Right lobe of liver (tissue), 6 donors: Measurements from ENCODE around the gene NNMT. TPM values are rescaled to one million over a fixed set of nuclear protein-coding genes. Genes with fewer than 3 reads are reported as not detected.

Experiments
- ATAC-seq, 4 donors: fragments of 200-7000 bp; cut with Tn5 transposase; one replicate each; pipeline ENCODE4 v1.9.1; 2020; ENCODE audit warnings: mild to moderate bottlenecking in 4 of 4, moderate library complexity in 4 of 4
- DNase-seq, 3 donors: peaks; one replicate each; pipeline ENCODE4 v3.0.0-alpha.2; 2020
- H3K27ac ChIP-seq, 3 donors: fragments of 200-600 bp; one replicate each; pipeline ENCODE4 v1.8.0; 2022
- H3K27me3 ChIP-seq, 2 donors: fragments of 200-600 bp; one replicate each; pipeline ENCODE4 v1.8.0; 2022
- H3K36me3 ChIP-seq, 4 donors: fragments of 200-600 bp; sonication (generic) in 1 of 4; one replicate each; pipeline versions ENCODE4 v1.5.1 to v1.8.0; 2017 to 2022; ENCODE audit warnings: control low read depth in 1 of 4
- H3K4me1 ChIP-seq, 4 donors: fragments of 200-600 bp; sonication (generic) in 1 of 4; one replicate each; pipeline versions ENCODE4 v1.5.1 to v1.8.0; 2017 to 2022; ENCODE audit warnings: control low read depth in 1 of 4
- H3K4me3 ChIP-seq, 3 donors: fragments of 200-600 bp; one replicate each; pipeline ENCODE4 v1.8.0; 2022
- H3K9me3 ChIP-seq, 4 donors: fragments of 200-600 bp; sonication (generic) in 1 of 4; one replicate each; pipeline versions ENCODE4 v1.5.1 to v1.8.0; 2017 to 2022; ENCODE audit warnings: control low read depth in 1 of 4
- POLR2A ChIP-seq: fragments of 450-650 bp; IDR thresholded peaks from one replicate; pipeline ENCODE4 v1.6.1; 2017; ENCODE audit warnings: antibody characterized with exemption, mild to moderate bottlenecking
- WGBS: methylation state at CpG from one replicate; pipeline ENCODE4 v1.1.6; 2018; ENCODE audit warnings: low coverage, low lambda C conversion rate; ENCODE audit not compliant: insufficient coverage; ENCODE audit errors: missing lambda C conversion rate; 5-methylcytosine and 5-hydroxymethylcytosine counted together
- intact Hi-C, 2 donors: fragments of 100-400 bp; cut with DNase I; formaldehyde crosslinking; loops; one replicate each; pipeline versions ENCODE4 v1.11.2 to v1.14.1; 2022
- total RNA-seq, 6 experiments: library from RNA; depleted of rRNA in 2 of 6; stranded (reverse); fragments of >200 nt in 2 of 6; fragmentation: NEBNext Ultra II Directional in 3 of 6; extraction: Animal tissue kit (Norgen Biotek cat#: 25700) in 3 of 6; gene quantifications; one replicate each; pipeline versions ENCODE4 v1.1.0 to v1.2.4, GENCODE V29; 2016 to 2023
- TF ChIP-seq, protein P1 (sequence below), 4 donors: fragments of 200-600 bp in 3 of 4; fragments of 450-650 bp in 1 of 4; IDR thresholded peaks; one replicate each; pipeline versions ENCODE4 v1.5.1 to v1.8.0; 2016 to 2022; ENCODE audit warnings: antibody characterized with exemption in 4 of 4, mild to moderate bottlenecking in 2 of 4
- donor health status: DM: no; HTN: yes; CAD: no.
- donor health status: DM: no; HTN: no; CAD: no.
- donor health status: DM: no; HTN: no; CAD: no.
- donor health status: DM: no; HTN: yes; CAD: no.
- donor health status: DM: no; HTN: yes; CAD: no.

Gene NNMT
- total RNA-seq, 6 experiments from 2014 or later, result 634 to 3,368 (median 2,270) TPM

- peaks cover 0 to under 1% (median 0%) of the 10 kb centered on the region in 4 donors for H3K36me3 ChIP-seq
- peaks cover 0 to 70% (median 32%) of the 10 kb centered on the region in 4 donors for H3K4me1 ChIP-seq
- no peaks in the 10 kb centered on the region for H3K27me3 ChIP-seq
- TF ChIP-seq, protein P1, sequence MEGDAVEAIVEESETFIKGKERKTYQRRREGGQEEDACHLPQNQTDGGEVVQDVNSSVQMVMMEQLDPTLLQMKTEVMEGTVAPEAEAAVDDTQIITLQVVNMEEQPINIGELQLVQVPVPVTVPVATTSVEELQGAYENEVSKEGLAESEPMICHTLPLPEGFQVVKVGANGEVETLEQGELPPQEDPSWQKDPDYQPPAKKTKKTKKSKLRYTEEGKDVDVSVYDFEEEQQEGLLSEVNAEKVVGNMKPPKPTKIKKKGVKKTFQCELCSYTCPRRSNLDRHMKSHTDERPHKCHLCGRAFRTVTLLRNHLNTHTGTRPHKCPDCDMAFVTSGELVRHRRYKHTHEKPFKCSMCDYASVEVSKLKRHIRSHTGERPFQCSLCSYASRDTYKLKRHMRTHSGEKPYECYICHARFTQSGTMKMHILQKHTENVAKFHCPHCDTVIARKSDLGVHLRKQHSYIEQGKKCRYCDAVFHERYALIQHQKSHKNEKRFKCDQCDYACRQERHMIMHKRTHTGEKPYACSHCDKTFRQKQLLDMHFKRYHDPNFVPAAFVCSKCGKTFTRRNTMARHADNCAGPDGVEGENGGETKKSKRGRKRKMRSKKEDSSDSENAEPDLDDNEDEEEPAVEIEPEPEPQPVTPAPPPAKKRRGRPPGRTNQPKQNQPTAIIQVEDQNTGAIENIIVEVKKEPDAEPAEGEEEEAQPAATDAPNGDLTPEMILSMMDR (IDR thresholded peaks at IDR 0.05), result no peak
- no peak for TF ChIP-seq POLR2A
- peak in 1 of 3 donors; percentile 39 for DNase-seq
- no peaks in the 10 kb centered on the region for H3K9me3 ChIP-seq
- H3K27ac ChIP-seq, result peak overlapping the region in 2 of 3 donors; percentile 75 to 77
- ATAC-seq, result no peak
- no peak overlapping the region for H3K4me3 ChIP-seq
- intact Hi-C loops, result no loop called here
- WGBS, result 67% methylated on average over 7 of the region's 7 CpGs
Measured at GRCh38 chr11:114258696-114259095, 37.5 kb upstream of the NNMT start.

DNA sequence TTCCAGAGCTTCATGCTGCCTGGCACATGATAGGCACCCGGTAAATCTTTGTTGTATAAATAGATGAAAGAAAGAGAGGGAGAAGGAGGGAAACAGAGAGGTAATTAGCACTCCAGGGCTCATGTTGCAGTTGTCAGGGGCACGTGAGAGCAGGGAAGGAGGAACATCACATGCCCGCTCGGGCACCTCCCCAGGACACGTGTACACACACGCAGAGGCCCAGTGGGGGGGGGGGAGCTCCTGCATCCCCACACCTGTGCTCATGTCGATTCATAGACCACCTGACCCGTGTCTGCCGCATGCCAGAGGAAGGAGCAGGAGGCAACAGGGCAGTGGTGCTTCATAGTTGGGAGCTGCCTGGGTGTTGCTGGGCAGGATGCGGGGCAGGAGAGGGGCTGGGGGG, 37.1 kb upstream of the NNMT start:
- TF ChIP-seq, protein P1 (IDR thresholded peaks at IDR 0.05), result no peak
- TF ChIP-seq POLR2A, result peak; percentile 6
- 18% methylated on average over 3 of the region's 10 CpGs for WGBS
- H3K9me3 ChIP-seq, result no peaks in the 10 kb centered on the region
- H3K27ac ChIP-seq, result peak overlapping the region in 2 of 3 donors; percentile 75 to 77
- peak in 3 of 4 donors; percentile 12 to 24 (median 14) for ATAC-seq
- H3K4me1 ChIP-seq, result peaks cover 0 to 72% (median 35%) of the 10 kb centered on the region in 4 donors
- intact Hi-C loops, result no loop called here
- H3K4me3 ChIP-seq, result no peak overlapping the region
- H3K27me3 ChIP-seq, result no peaks in the 10 kb centered on the region
- DNase-seq, result peak; percentile 34 to 77 (median 76)
- no peaks in the 10 kb centered on the region for H3K36me3 ChIP-seq

DNA sequence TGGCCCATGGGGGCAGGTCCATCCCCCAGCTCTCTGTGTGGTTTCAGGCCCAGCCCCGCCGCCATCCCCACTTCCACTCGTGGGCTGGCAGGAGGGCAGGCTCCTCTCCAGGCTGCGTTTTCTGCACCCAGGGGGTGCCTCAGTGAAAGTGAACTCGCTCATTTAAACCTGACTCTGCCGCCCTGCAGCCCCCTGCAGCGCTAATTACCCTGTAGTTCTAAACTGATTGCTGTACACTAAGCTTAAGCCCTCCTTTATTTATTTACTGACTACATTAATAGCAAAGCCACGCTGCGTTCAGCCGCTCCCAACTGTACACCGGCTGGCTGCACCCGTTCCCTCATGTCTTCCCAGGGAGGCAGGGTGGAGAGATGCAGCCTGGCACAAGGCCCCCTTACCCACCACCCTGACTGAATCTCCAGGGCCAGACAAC, 36.6 kb upstream of the NNMT start:
- Histone ChIP-seq H3K4me1 (peaks cover 0 to 72% (median 36%) of the 10 kb centered on the region in 4 donors), H3K36me3 (no peaks in the 10 kb centered on the region), H3K27ac (peak overlapping the region in 2 of 3 donors; percentile 75 to 77), H3K9me3 (no peaks in the 10 kb centered on the region), H3K4me3 (no peak overlapping the region), H3K27me3 (no peaks in the 10 kb centered on the region)
- TF ChIP-seq, protein P1 (IDR thresholded peaks at IDR 0.05), result no peak
- TF ChIP-seq POLR2A, result no peak
- ATAC-seq, result no peak
- intact Hi-C loops, result no loop called here
- no peak for DNase-seq
- 74% methylated on average over 5 of the region's 12 CpGs for WGBS

- no peak overlapping the region for H3K4me3 ChIP-seq
- H3K4me1 ChIP-seq, result peaks cover 0 to 72% (median 36%) of the 10 kb centered on the region in 4 donors
- 66% methylated on average over 4 of the region's 6 CpGs for WGBS
- TF ChIP-seq, protein P1 (IDR thresholded peaks at IDR 0.05), result no peak
- TF ChIP-seq POLR2A, result no peak
- H3K27ac ChIP-seq, result peak overlapping the region in 2 of 3 donors; percentile 41 to 77
- H3K9me3 ChIP-seq, result no peaks in the 10 kb centered on the region
- no peaks in the 10 kb centered on the region for H3K27me3 ChIP-seq
- DNase-seq, result no peak
- H3K36me3 ChIP-seq, result no peaks in the 10 kb centered on the region
- no peak for ATAC-seq
- intact Hi-C loops, result loop anchor here (2.0 to 10.0 kb wide), 4 partner anchors 235 to 363 kb away; no protein-coding TSS in a partner anchor
Measured at GRCh38 chr11:114260077-114260476, 36.1 kb upstream of the NNMT start.
